MCF 10A (cell line): ENCODE data around the gene TTC39C. TPM values are rescaled to one million over a fixed set of nuclear protein-coding genes. Genes with fewer than 3 reads are reported as not detected.

Source experiments
- BruUV-seq: library from RNA; stranded (reverse); fragments of 400-500 nt; replicated peaks from 2 replicates; lab custom pipeline; 2021; lab: Mats Ljungman, UMichigan
- CTCF ChIA-PET: fragments of 300-600 bp; sonication (Branson Sonifier 250); formaldehyde crosslinking; extraction: SDS; loops from one replicate; lab custom pipeline; 2021; ENCODE audit warnings: antibody characterized with exemption, inconsistent platforms; lab: Yijun Ruan, JAX
- POLR2A ChIA-PET: fragments of 300-600, 350-650 bp; sonication (Branson Sonifier 250); formaldehyde crosslinking; extraction: SDS; loops from one replicate; lab custom pipeline; 2020; ENCODE audit warnings: antibody characterized with exemption, inconsistent platforms; lab: Yijun Ruan, JAX
- DNase-seq: peaks from one replicate; pipeline ENCODE4 v3.0.0-alpha.2; 2018; ENCODE audit not compliant: unreplicated experiment
- H3K27ac Mint-ChIP-seq: one replicate; pipeline ENCODE4 v1.8.0; 2022; ENCODE audit warnings: mild to moderate bottlenecking, low read depth, mixed read lengths; ENCODE audit not compliant: unreplicated experiment
- H3K27me3 Mint-ChIP-seq: one replicate; pipeline ENCODE4 v1.8.0; 2022; ENCODE audit warnings: mixed read lengths; ENCODE audit not compliant: insufficient read depth, unreplicated experiment
- H3K36me3 Mint-ChIP-seq: one replicate; pipeline ENCODE4 v1.8.0; 2022; ENCODE audit warnings: mild to moderate bottlenecking, moderate library complexity, mixed read lengths; ENCODE audit not compliant: insufficient read depth, unreplicated experiment
- H3K4me1 Mint-ChIP-seq: one replicate; pipeline ENCODE4 v1.8.0; 2022; ENCODE audit warnings: mixed read lengths; ENCODE audit not compliant: insufficient read depth, unreplicated experiment
- H3K4me3 Mint-ChIP-seq: one replicate; pipeline ENCODE4 v1.8.0; 2022; ENCODE audit warnings: mild to moderate bottlenecking, moderate library complexity, mixed read lengths; ENCODE audit not compliant: unreplicated experiment
- H3K9me3 Mint-ChIP-seq: one replicate; pipeline ENCODE4 v1.8.0; 2022; ENCODE audit warnings: mixed read lengths; ENCODE audit not compliant: unreplicated experiment
- intact Hi-C: fragments of 100-400 bp; cut with micrococcal nuclease; formaldehyde crosslinking; loops from 2 replicates; pipeline ENCODE4 v1.14.1; 2022
- total RNA-seq: library from RNA; stranded (reverse); gene quantifications from 2 replicates; pipeline ENCODE4 v1.2.3, GENCODE V29; 2022
- TF ChIP-seq, protein P1 (sequence below): fragments of 200-600 bp; IDR thresholded peaks from one replicate; pipeline ENCODE4 v1.8.0; 2022; ENCODE audit warnings: antibody characterized with exemption, mild to moderate bottlenecking; ENCODE audit not compliant: unreplicated experiment

Gene TTC39C
- total RNA-seq, 1 experiment from 2014 or later, result 12.9 TPM

DNA sequence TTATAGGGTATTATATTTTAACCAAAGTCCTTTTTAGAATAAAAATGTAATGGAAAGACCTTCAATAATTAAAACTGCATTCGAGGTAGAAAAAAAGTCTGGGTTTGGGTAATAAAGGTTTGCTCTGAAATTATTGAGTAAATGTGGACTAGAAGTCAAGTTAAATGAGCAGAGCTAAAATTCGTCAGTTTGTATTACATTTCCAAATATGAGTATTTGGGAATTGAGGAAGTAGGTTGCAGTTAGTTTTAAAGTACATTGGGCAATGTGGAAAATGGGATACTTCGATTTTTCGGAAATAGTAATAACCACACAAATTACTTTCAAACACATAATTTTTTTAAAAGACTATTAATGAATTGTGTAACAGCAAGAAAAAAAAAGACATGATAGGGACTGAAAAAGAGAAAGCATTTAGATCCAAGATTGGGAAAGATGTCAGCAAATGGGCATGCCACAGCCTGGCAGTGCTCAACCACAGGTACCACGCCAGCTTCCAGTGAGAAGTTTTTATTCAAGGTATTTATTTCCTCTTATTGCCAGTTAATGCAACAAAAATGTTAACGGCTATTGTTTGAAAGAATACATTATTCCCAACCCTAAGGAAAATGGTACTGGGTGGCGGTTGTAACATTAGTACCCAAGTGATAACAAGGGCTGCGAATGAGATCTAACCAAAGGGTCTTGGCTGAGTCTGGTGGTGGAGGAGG lies 50.0 kb downstream of the TTC39C start:
- no peak overlapping the region for H3K27ac Mint-ChIP-seq
- DNase-seq, result no peak

DNA sequence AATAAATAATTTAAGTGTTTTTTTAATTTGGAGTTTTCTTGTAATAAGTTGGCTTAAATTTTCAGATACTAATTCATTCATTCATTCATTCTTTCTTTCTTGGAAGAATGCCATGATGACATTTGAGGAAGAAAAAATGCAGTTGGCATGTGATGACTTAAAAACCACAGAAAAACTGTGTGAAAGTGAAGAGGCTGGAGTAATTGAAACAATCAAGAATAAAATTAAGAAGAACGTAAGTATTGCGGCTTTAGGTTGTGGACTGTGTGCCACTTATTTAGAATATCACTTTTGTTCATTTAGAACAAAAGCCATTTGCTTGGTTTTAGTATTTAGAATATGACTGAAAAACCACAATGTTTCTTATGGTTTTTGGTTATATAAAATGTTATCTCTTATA lies 51.4 kb downstream of the TTC39C start:
- H3K4me3 Mint-ChIP-seq, result no peak overlapping the region
- intact Hi-C loops, result no loop called here
- no TSS peak for BruUV-seq
- H3K9me3 Mint-ChIP-seq, result no peaks in the 10 kb centered on the region
- ChIA-PET CTCF (interaction anchor here (0.6 kb wide), 1 partner anchor 231 kb away, joined by 3 read pairs; no protein-coding TSS in a partner anchor), POLR2A (interaction anchor here (0.5 kb wide), 1 partner anchor 69 kb away, joined by 3 read pairs; no protein-coding TSS in a partner anchor)
- no peaks in the 10 kb centered on the region for H3K27me3 Mint-ChIP-seq
- H3K4me1 Mint-ChIP-seq, result peaks cover 9% of the 10 kb centered on the region
- H3K36me3 Mint-ChIP-seq, result no peaks in the 10 kb centered on the region
- no peak overlapping the region for H3K27ac Mint-ChIP-seq
- TF ChIP-seq, protein P1, sequence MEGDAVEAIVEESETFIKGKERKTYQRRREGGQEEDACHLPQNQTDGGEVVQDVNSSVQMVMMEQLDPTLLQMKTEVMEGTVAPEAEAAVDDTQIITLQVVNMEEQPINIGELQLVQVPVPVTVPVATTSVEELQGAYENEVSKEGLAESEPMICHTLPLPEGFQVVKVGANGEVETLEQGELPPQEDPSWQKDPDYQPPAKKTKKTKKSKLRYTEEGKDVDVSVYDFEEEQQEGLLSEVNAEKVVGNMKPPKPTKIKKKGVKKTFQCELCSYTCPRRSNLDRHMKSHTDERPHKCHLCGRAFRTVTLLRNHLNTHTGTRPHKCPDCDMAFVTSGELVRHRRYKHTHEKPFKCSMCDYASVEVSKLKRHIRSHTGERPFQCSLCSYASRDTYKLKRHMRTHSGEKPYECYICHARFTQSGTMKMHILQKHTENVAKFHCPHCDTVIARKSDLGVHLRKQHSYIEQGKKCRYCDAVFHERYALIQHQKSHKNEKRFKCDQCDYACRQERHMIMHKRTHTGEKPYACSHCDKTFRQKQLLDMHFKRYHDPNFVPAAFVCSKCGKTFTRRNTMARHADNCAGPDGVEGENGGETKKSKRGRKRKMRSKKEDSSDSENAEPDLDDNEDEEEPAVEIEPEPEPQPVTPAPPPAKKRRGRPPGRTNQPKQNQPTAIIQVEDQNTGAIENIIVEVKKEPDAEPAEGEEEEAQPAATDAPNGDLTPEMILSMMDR, result no peak
- no peak for DNase-seq

More for the DNA sequence above, 50.0 kb downstream of the TTC39C start:
- ChIA-PET POLR2A (interaction anchor here (0.9 to 1.0 kb wide), 2 partner anchors 38 to 40 kb away, joined by 3 read pairs; no protein-coding TSS in a partner anchor), CTCF (interaction anchor here (0.6 kb wide), 1 partner anchor 17 kb away, joined by 3 read pairs; no protein-coding TSS in a partner anchor)
- TF ChIP-seq, protein P1, result no peak
- H3K9me3 Mint-ChIP-seq, result no peaks in the 10 kb centered on the region
- no peak overlapping the region for H3K4me3 Mint-ChIP-seq
- intact Hi-C loops, result no loop called here
- no peaks in the 10 kb centered on the region for H3K27me3 Mint-ChIP-seq
- no TSS peak for BruUV-seq
- H3K4me1 Mint-ChIP-seq, result peaks cover 9% of the 10 kb centered on the region
- H3K36me3 Mint-ChIP-seq, result no peaks in the 10 kb centered on the region

DNA sequence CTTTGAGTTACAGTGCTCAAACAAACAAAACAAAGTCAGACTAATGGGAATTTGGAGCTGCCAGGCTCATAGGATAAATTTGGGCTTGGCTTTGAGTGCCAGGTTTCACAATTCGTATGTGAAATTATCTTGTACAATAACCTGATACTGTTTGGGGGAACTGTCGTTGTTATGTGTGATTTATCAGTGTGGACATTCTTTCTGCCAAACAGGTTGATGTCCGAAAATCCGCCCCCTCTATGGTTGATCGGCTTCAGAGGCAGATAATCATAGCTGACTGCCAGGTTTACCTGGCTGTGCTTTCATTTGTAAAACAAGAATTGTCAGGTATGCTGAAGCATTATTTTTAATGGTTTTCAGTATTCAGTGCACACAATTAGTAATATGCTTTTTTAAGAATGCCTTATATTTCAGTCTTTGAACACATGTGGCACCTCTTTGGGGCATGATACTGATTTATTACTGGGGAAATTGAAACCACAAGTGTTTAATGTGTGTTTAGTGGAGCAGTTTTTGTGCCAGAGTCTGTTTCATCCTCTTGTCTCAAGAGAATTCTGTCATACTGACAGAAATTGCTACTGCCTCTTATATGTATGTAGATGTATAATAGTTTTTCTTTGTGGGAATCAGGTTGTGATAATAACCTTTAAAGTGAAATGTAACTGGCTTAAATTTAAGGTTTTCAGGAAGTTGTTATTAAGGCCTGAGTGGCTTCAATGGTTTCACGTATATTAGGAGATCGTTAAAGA lies 54.6 kb downstream of the TTC39C start:
- peaks cover 15% of the 10 kb centered on the region for H3K4me1 Mint-ChIP-seq
- no peaks in the 10 kb centered on the region for H3K9me3 Mint-ChIP-seq
- no peak for DNase-seq
- TF ChIP-seq, protein P1, result no peak
- no peak overlapping the region for H3K4me3 Mint-ChIP-seq
- CTCF ChIA-PET, result no interaction called here
- POLR2A ChIA-PET, result interaction anchor here (1.4 to 2.1 kb wide), 2 partner anchors 7 to 12 kb away, joined by 3 to 6 read pairs; no protein-coding TSS in a partner anchor
- H3K27me3 Mint-ChIP-seq, result no peaks in the 10 kb centered on the region
- intact Hi-C loops, result no loop called here
- BruUV-seq, result no TSS peak
- peaks cover 5% of the 10 kb centered on the region for H3K36me3 Mint-ChIP-seq
- H3K27ac Mint-ChIP-seq, result no peak overlapping the region

DNA sequence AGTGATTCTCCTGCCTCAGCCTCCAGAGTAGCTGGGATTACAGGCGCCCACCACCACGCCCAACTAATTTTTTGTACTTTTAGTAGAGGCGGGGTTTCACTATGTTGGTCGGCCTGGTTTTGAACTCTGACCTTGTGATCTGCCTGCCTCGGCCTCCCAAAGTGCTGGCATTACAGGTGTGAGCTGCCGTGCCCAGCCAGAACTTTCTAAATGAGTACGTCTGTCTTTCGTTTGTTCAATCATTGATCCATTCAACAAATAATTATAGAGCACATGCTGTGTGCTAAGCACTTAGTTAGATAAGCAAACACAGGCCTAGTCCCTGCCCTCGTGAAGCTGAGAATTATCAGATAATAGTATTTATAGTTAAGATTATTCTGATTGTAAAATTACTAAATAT lies 56.5 kb downstream of the TTC39C start:
- Mint-ChIP-seq H3K27ac (no peak overlapping the region), H3K36me3 (peaks cover 8% of the 10 kb centered on the region), H3K9me3 (no peaks in the 10 kb centered on the region), H3K27me3 (no peaks in the 10 kb centered on the region), H3K4me1 (peaks cover 11% of the 10 kb centered on the region), H3K4me3 (no peak overlapping the region)
- intact Hi-C loops, result no loop called here
- ChIA-PET POLR2A (interaction anchor here (0.6 to 0.9 kb wide), 2 partner anchors 26 to 112 kb away, joined by 3 read pairs; no protein-coding TSS in a partner anchor), CTCF (no interaction called here)
- no TSS peak for BruUV-seq
- no peak for DNase-seq
- TF ChIP-seq, protein P1, result no peak
